ENCODE data around the gene ARID2.

DNA sequence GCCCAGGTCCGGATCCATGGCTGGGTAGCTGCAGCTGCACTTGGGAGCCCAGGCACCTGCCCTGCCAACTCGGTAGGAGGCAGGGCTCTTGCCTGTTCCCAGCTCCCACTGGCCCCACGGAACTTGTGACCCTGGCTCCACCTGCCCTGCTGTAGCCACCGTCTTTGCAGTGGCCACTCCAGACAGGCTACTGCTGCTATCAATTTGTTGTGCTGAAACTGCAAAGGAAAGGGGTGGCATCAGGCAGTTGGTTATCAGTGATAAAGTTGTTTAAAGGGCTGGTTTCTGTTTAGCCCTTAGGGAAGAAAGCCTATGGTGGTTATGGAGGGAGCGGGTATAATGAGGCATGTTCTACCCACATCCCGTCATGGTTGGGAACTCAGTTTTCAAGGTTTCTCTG, 32.1 kb upstream of the ARID2 start:
- TF ChIP-seq, protein P1, sequence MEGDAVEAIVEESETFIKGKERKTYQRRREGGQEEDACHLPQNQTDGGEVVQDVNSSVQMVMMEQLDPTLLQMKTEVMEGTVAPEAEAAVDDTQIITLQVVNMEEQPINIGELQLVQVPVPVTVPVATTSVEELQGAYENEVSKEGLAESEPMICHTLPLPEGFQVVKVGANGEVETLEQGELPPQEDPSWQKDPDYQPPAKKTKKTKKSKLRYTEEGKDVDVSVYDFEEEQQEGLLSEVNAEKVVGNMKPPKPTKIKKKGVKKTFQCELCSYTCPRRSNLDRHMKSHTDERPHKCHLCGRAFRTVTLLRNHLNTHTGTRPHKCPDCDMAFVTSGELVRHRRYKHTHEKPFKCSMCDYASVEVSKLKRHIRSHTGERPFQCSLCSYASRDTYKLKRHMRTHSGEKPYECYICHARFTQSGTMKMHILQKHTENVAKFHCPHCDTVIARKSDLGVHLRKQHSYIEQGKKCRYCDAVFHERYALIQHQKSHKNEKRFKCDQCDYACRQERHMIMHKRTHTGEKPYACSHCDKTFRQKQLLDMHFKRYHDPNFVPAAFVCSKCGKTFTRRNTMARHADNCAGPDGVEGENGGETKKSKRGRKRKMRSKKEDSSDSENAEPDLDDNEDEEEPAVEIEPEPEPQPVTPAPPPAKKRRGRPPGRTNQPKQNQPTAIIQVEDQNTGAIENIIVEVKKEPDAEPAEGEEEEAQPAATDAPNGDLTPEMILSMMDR (IDR thresholded peaks at IDR 0.05) = no peak
- no peak for TF ChIP-seq POLR2A (IDR thresholded peaks at IDR 0.05)
